IMR-90 (cell line): Measurements from ENCODE around the gene CDX1. TPM values are rescaled to one million over a fixed set of nuclear protein-coding genes. Genes with fewer than 3 reads are reported as not detected.
A peak's percentile ranks its signal among the peaks of the same experiment; 100 is the strongest.

Experiments used
- ATAC-seq: fragments of 200-7000 bp; cut with Tn5 transposase; 2 replicates; pipeline ENCODE4 v1.9.1; 2020; ENCODE audit warnings: low read depth, mild to moderate bottlenecking, moderate library complexity
- BruUV-seq: library from RNA; stranded (reverse); fragments of 400-500 nt; replicated peaks from 2 replicates; lab custom pipeline; 2021; lab: Mats Ljungman, UMichigan
- CTCF ChIA-PET: fragments of 300-600 bp; formaldehyde crosslinking; extraction: SDS; loops from one replicate; lab custom pipeline; 2021; ENCODE audit warnings: antibody characterized with exemption; lab: Yijun Ruan, JAX
- POLR2A ChIA-PET: fragments of 300-600 bp; sonication (Branson Sonifier 250); formaldehyde crosslinking; loops from one replicate; lab custom pipeline; 2022; ENCODE audit warnings: antibody characterized with exemption; ENCODE audit not compliant: unreplicated experiment; lab: Charles Lee
- DNase-seq: peaks from one replicate; pipeline ENCODE4 v3.0.0; 2013
- H2AFZ ChIP-seq: replicated peaks from 2 replicates; pipeline ENCODE3; 2013; ENCODE audit warnings: low read length, mild to moderate bottlenecking; ENCODE audit not compliant: poor library complexity
- H2AK5ac ChIP-seq: 2 replicates; pipeline ENCODE4 v1.6.1; 2013; ENCODE audit warnings: low read depth, low read length, inconsistent platforms
- H2AK9ac ChIP-seq: replicated peaks from 2 replicates; pipeline ENCODE3; 2013; ENCODE audit warnings: mild to moderate bottlenecking, low read depth, low read length, moderate library complexity; ENCODE audit not compliant: poor library complexity
- H2BK120ac ChIP-seq: 2 replicates; pipeline ENCODE4 v1.6.1; 2013; ENCODE audit warnings: low read depth, low read length, inconsistent platforms
- H2BK15ac ChIP-seq: 3 replicates; pipeline ENCODE4 v1.6.1; 2013; ENCODE audit warnings: low read depth, low read length, inconsistent platforms
- H2BK20ac ChIP-seq: 2 replicates; pipeline ENCODE4 v1.6.1; 2013; ENCODE audit warnings: low read depth, mild to moderate bottlenecking, inconsistent platforms, low read length, moderate library complexity
- H2BK5ac ChIP-seq: 2 replicates; pipeline ENCODE4 v1.6.1; 2013; ENCODE audit warnings: mild to moderate bottlenecking, low read depth, low read length, inconsistent platforms; ENCODE audit not compliant: poor library complexity, severe bottlenecking
- H3K14ac ChIP-seq: replicated peaks from 2 replicates; pipeline ENCODE4 v1.6.1; 2013; ENCODE audit warnings: low read depth, low read length, inconsistent platforms
- H3K18ac ChIP-seq: 2 replicates; pipeline ENCODE4 v1.6.1; 2013; ENCODE audit warnings: low read depth, low read length, control low read depth
- H3K23ac ChIP-seq: 2 replicates; pipeline ENCODE4 v1.6.1; 2013; ENCODE audit warnings: low read depth, low read length, inconsistent platforms
- H3K27ac ChIP-seq: 2 replicates; pipeline ENCODE4 v1.5.1; 2013; ENCODE audit warnings: mild to moderate bottlenecking, control low read depth, low read length; ENCODE audit not compliant: insufficient read depth
- H3K27me3 ChIP-seq: 2 replicates; pipeline ENCODE4 v1.6.1; 2013; ENCODE audit warnings: low read length; ENCODE audit not compliant: control insufficient read depth, insufficient read depth
- H3K36me3 ChIP-seq: 2 replicates; pipeline ENCODE4 v1.6.1; 2013; ENCODE audit warnings: low read length, mixed read lengths; ENCODE audit not compliant: control insufficient read depth, insufficient read depth
- H3K4ac ChIP-seq: 2 replicates; pipeline ENCODE4 v1.6.1; 2013; ENCODE audit warnings: low read depth, low read length, inconsistent platforms
- H3K4me1 ChIP-seq: 2 replicates; pipeline ENCODE4 v1.6.1; 2013; ENCODE audit warnings: low read length, mixed read lengths; ENCODE audit not compliant: control insufficient read depth, insufficient read depth
- H3K4me2 ChIP-seq: 2 replicates; pipeline ENCODE4 v1.6.1; 2013; ENCODE audit warnings: low read depth, mild to moderate bottlenecking, control low read depth, low read length, moderate library complexity
- H3K4me3 ChIP-seq: 2 replicates; pipeline ENCODE4 v1.5.1; 2013; ENCODE audit warnings: low read depth, mild to moderate bottlenecking, control low read depth, low read length, moderate library complexity; ENCODE audit not compliant: insufficient read depth
- H3K56ac ChIP-seq: 2 replicates; pipeline ENCODE4 v1.6.1; 2013; ENCODE audit warnings: low read length, inconsistent platforms; ENCODE audit not compliant: insufficient read depth; ENCODE audit errors: extremely low read depth
- H3K79me1 ChIP-seq, 2 experiments: 2 replicates each; pipeline ENCODE4 v1.6.1; 2013; ENCODE audit warnings: low read length in 2 of 2, inconsistent platforms in 1 of 2, low read depth in 1 of 2
- H3K9ac ChIP-seq: 2 replicates; pipeline ENCODE4 v1.6.1; 2013; ENCODE audit warnings: low read depth, low read length, control low read depth
- H3K9me1 ChIP-seq: 2 replicates; pipeline ENCODE4 v1.6.1; 2013; ENCODE audit warnings: low read length, inconsistent platforms; ENCODE audit not compliant: insufficient read depth
- H3K9me3 ChIP-seq: 2 replicates; pipeline ENCODE4 v1.6.1; 2013; ENCODE audit warnings: low read length; ENCODE audit not compliant: control insufficient read depth, insufficient read depth
- H4K20me1 ChIP-seq: 2 replicates; pipeline ENCODE4 v1.6.1; 2013; ENCODE audit warnings: low read length, inconsistent platforms; ENCODE audit not compliant: insufficient read depth
- H4K5ac ChIP-seq: 2 replicates; pipeline ENCODE4 v1.6.1; 2013; ENCODE audit warnings: mild to moderate bottlenecking, low read depth, low read length, control low read depth
- H4K8ac ChIP-seq, 2 experiments: 2 replicates each; pipeline ENCODE4 v1.6.1; 2013; ENCODE audit warnings: low read depth in 2 of 2, low read length in 2 of 2, control low read depth in 1 of 2, inconsistent platforms in 1 of 2
- H4K91ac ChIP-seq: 2 replicates; pipeline ENCODE4 v1.6.1; 2013; ENCODE audit warnings: low read depth, low read length, inconsistent platforms; ENCODE audit not compliant: insufficient read depth
- BHLHE40 ChIP-seq: fragments of 150-350 bp; IDR thresholded peaks from 2 replicates; pipeline ENCODE4 v1.6.1; 2016; ENCODE audit warnings: mild to moderate bottlenecking, low read depth, low read length
- CEBPB ChIP-seq: IDR thresholded peaks from 2 replicates; pipeline ENCODE4 v1.6.1; 2012; ENCODE audit warnings: low read depth, low read length, improper control_type of control experiment
- CHD1 ChIP-seq: IDR thresholded peaks from 2 replicates; pipeline ENCODE4 v1.6.1; 2012; ENCODE audit warnings: low read depth, low read length, improper control_type of control experiment
- CTCF ChIP-seq: conservative IDR thresholded peaks from 2 replicates; pipeline ENCODE4 v1.5.1; 2012; ENCODE audit warnings: mild to moderate bottlenecking, low read depth, low read length, improper control_type of control experiment
- FOS ChIP-seq: fragments of 150-350 bp; IDR thresholded peaks from 2 replicates; pipeline ENCODE4 v1.6.1; 2016; ENCODE audit warnings: low read depth, low read length
- MAFK ChIP-seq: IDR thresholded peaks from 2 replicates; pipeline ENCODE4 v1.6.1; 2012; ENCODE audit warnings: low read depth, low read length, improper control_type of control experiment
- MAZ ChIP-seq: IDR thresholded peaks from 2 replicates; pipeline ENCODE4 v1.6.1; 2012; ENCODE audit warnings: low read depth, mild to moderate bottlenecking, low read length, improper control_type of control experiment, moderate library complexity, borderline replicate concordance
- MXI1 ChIP-seq: IDR thresholded peaks from 2 replicates; pipeline ENCODE4 v1.6.1; 2012; ENCODE audit warnings: low read depth, mild to moderate bottlenecking, low read length, moderate library complexity, borderline replicate concordance
- NFE2L2 ChIP-seq: fragments of 150-350 bp; IDR thresholded peaks from 2 replicates; pipeline ENCODE4 v1.6.1; 2016; ENCODE audit warnings: low read depth, mild to moderate bottlenecking, low read length
- POLR2A ChIP-seq: IDR thresholded peaks from 2 replicates; pipeline ENCODE4 v1.6.1; 2012; ENCODE audit warnings: mild to moderate bottlenecking, low read depth, low read length
- RAD21 ChIP-seq: IDR thresholded peaks from 2 replicates; pipeline ENCODE4 v1.6.1; 2012; ENCODE audit warnings: low read length, improper control_type of control experiment
- RCOR1 ChIP-seq: IDR thresholded peaks from 2 replicates; pipeline ENCODE4 v1.6.1; 2012; ENCODE audit warnings: mild to moderate bottlenecking, low read length, improper control_type of control experiment; ENCODE audit not compliant: insufficient replicate concordance
- RFX5 ChIP-seq: IDR thresholded peaks from 2 replicates; pipeline ENCODE4 v1.8.0; 2012; ENCODE audit warnings: low read depth, mild to moderate bottlenecking, low read length, moderate library complexity
- SMC3 ChIP-seq: fragments of 150-350 bp; IDR thresholded peaks from 2 replicates; pipeline ENCODE4 v1.6.1; 2016; ENCODE audit warnings: low read depth, mild to moderate bottlenecking, antibody characterized with exemption, low read length, moderate library complexity
- WGBS, 2 experiments: methylation state at CpG; one replicate each; pipeline versions ENCODE4 v1.1.5 to v1.1.7; 2013; ENCODE audit warnings: missing lambda C conversion rate in 2 of 2; ENCODE audit not compliant: insufficient read length in 1 of 2; ENCODE audit errors: extremely low coverage in 2 of 2; 5-methylcytosine and 5-hydroxymethylcytosine counted together
- dilution Hi-C: fragments of 300-500 bp; cut with HindIII; formaldehyde crosslinking; loops from one replicate; pipeline ENCODE4 v1.14.3; 2018; ENCODE audit warnings: low sequenced_read_pairs; ENCODE audit not compliant: unreplicated experiment
- in situ Hi-C: fragments of 300-500 bp; cut with MboI; formaldehyde crosslinking; loops from 3 replicates; pipeline ENCODE4 v1.14.3; 2019; ENCODE audit warnings: low sequenced_read_pairs, inconsistent platforms, mixed read lengths
- intact Hi-C: fragments of 100-400 bp; cut with micrococcal nuclease; formaldehyde crosslinking; loops from 2 replicates; pipeline ENCODE4 v1.10.0; 2022
- polyA plus RNA-seq, 3 experiments: library from polyadenylated mRNA; depleted of rRNA; stranded (reverse); fragments of >200 nt; gene quantifications; 2 replicates each; pipeline ENCODE4 v1.2.3, GENCODE V29; 2012; ENCODE audit warnings: low replicate concordance in 1 of 3
- total RNA-seq: library from RNA; depleted of rRNA; stranded (reverse); fragments of >200 nt; gene quantifications from 2 replicates; pipeline ENCODE4 v1.2.3, GENCODE V29; 2012
- TF ChIP-seq, protein P1 (sequence below): fragments of 150-350 bp; IDR thresholded peaks from 2 replicates; pipeline ENCODE4 v1.6.1; 2017; ENCODE audit warnings: mild to moderate bottlenecking, antibody characterized with exemption, low read length, low read depth

The CDX1 gene
- total and polyA plus RNA-seq, 2 of the 4 experiments (the other 2 are of a cell fraction), result 0.18 to 0.24 TPM

GRCh38 chr5:150143350-150144245 lies 23.0 kb upstream of the CDX1 start:
- Histone ChIP-seq H2BK120ac (peak overlapping the region; percentile 100), H4K91ac (peak overlapping the region; percentile 99), H4K20me1 (peaks cover 10% of the 10 kb centered on the region; the same call in 1 of the 2 replicates), H3K9ac (peak overlapping the region; percentile 75), H4K5ac (peak overlapping the region; percentile 95), H3K4me3 (no peak overlapping the region), H3K4me1 (peaks cover 60% of the 10 kb centered on the region), H3K79me1 (peaks cover 17 to 75% of the 10 kb centered on the region in 2 experiments), H3K27ac (peak overlapping the region; percentile 98), H3K23ac (peak overlapping the region; percentile 99), H3K14ac (peak overlapping the region; percentile 98), H3K27me3 (no peaks in the 10 kb centered on the region), H3K9me3 (no peaks in the 10 kb centered on the region), H2BK15ac (peak overlapping the region; percentile 95), H3K18ac (peak overlapping the region; percentile 94), H2AFZ (peak overlapping the region; percentile 86), H3K9me1 (peaks cover 24% of the 10 kb centered on the region), H2BK5ac (peak overlapping the region; percentile 98), H2BK20ac (peak overlapping the region; percentile 99), H3K4me2 (peak overlapping the region; percentile 78), H3K36me3 (peaks cover 21% of the 10 kb centered on the region), H4K8ac (peak overlapping the region; percentile 98 to 100), H2AK9ac (peak overlapping the region; percentile 100), H2AK5ac (peak overlapping the region; percentile 97), H3K4ac (peak overlapping the region; percentile 100), H3K56ac (peak overlapping the region; percentile 99)
- no TSS peak for BruUV-seq
- 34% methylated on average over 6 of the region's 20 CpGs; no CpG with 5 or more reads in 1 of the 2 experiments for WGBS, 2 experiments
- dilution Hi-C loops, result no loop called here
- DNase-seq (peak; percentile 96), ATAC-seq (peak; percentile 36)
- POLR2A ChIA-PET, result interaction anchor here (0.6 to 1.4 kb wide), 4 partner anchors 10 to 202 kb away, joined by 3 to 5 read pairs (median 4); partner anchors contain the start of gene PDGFRB
- in situ Hi-C loops, result no loop called here
- intact Hi-C loops, result loop anchor here (1.0 kb wide), 1 partner anchor 11 kb away; no protein-coding TSS in a partner anchor
- CTCF ChIA-PET, result interaction anchor here (0.9 kb wide), 1 partner anchor 8 kb away, joined by 5 read pairs; no protein-coding TSS in a partner anchor
- TF ChIP-seq MXI1 (no peak), FOS (peak; percentile 26; the same call in 1 of the 2 replicates), RFX5 (no peak), MAZ (peak; percentile 87), MAFK (0 out of 2 replicates have a peak, but pooled peaks have one; percentile 11), RCOR1 (peak; percentile 61), SMC3 (0 out of 2 replicates have a peak, but pooled peaks have one; percentile 3), CTCF (no peak), BHLHE40 (peak; percentile 17; the same call in 1 of the 2 replicates), CEBPB (no peak), CHD1 (no peak), POLR2A (peak; percentile 50), RAD21 (peak; percentile 25; the same call in 1 of the 2 replicates), NFE2L2 (peak; percentile 73)
- TF ChIP-seq, protein P1, sequence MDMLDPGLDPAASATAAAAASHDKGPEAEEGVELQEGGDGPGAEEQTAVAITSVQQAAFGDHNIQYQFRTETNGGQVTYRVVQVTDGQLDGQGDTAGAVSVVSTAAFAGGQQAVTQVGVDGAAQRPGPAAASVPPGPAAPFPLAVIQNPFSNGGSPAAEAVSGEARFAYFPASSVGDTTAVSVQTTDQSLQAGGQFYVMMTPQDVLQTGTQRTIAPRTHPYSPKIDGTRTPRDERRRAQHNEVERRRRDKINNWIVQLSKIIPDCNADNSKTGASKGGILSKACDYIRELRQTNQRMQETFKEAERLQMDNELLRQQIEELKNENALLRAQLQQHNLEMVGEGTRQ, result peak; percentile 65
